ENCODE results near the gene ESRRA. TPM values are rescaled to one million over a fixed set of nuclear protein-coding genes. Genes with fewer than 3 reads are reported as not detected.

ESRRA gene
- total and polyA plus RNA-seq, 9 of the 15 experiments (the other 6 are each of a cell fraction or from before 2014, with no cell fraction given), result 0.27 to 89.7 (median 23.7) TPM

- TF ChIP-seq SFPQ (IDR thresholded peaks at IDR 0.05; ENCODE audit: low read depth, low read length) (no peak), ZNF830 (CRISPR knock-in tag; IDR thresholded peaks at IDR 0.05) (0 out of 2 replicates have a peak, but pooled peaks have one; percentile 10), DIDO1 (tag; IDR thresholded peaks at IDR 0.05; ENCODE audit: low read depth) (0 out of 2 replicates have a peak, but pooled peaks have one; percentile 40), ZNF511 (CRISPR knock-in tag; IDR thresholded peaks at IDR 0.05) (peak; percentile 55; the same call in 1 of the 2 replicates), SMAD1 (IDR thresholded peaks at IDR 0.05; ENCODE audit: low read depth, low read length, partially characterized antibody) (peak; percentile 11), CREM (IDR thresholded peaks at IDR 0.05; ENCODE audit: low read depth) (peak; percentile 93), KDM5B (IDR thresholded peaks at IDR 0.05; ENCODE audit: insufficient replicate concordance, low read depth, low read length) (peak; percentile 56), POLR2AphosphoS5 (IDR thresholded peaks at IDR 0.05; ENCODE audit: control insufficient read depth, insufficient read depth, low read depth, low read length) (peak; percentile 52; the same call in 1 of the 2 replicates), ZBTB7A (IDR thresholded peaks at IDR 0.05; ENCODE audit: borderline replicate concordance, control insufficient read depth, low read depth, low read length) (peak; percentile 65; the same call in 1 of the 2 replicates), RBBP5 (IDR thresholded peaks at IDR 0.05; ENCODE audit: borderline replicate concordance, insufficient read depth, low read length, poor library complexity, severe bottlenecking) (peak; percentile 32), GATA2 (CRISPR knock-in tag; IDR thresholded peaks at IDR 0.05) (no peak)
- TF ChIP-seq, protein P1, sequence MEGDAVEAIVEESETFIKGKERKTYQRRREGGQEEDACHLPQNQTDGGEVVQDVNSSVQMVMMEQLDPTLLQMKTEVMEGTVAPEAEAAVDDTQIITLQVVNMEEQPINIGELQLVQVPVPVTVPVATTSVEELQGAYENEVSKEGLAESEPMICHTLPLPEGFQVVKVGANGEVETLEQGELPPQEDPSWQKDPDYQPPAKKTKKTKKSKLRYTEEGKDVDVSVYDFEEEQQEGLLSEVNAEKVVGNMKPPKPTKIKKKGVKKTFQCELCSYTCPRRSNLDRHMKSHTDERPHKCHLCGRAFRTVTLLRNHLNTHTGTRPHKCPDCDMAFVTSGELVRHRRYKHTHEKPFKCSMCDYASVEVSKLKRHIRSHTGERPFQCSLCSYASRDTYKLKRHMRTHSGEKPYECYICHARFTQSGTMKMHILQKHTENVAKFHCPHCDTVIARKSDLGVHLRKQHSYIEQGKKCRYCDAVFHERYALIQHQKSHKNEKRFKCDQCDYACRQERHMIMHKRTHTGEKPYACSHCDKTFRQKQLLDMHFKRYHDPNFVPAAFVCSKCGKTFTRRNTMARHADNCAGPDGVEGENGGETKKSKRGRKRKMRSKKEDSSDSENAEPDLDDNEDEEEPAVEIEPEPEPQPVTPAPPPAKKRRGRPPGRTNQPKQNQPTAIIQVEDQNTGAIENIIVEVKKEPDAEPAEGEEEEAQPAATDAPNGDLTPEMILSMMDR (IDR thresholded peaks at IDR 0.05 in 2 of 3, conservative IDR thresholded peaks at IDR 0.05 in 1 of 3; ENCODE audit: insufficient read depth in 2 of 3, low read depth in 1 of 3, low read length in 3 of 3), result 0 out of 6 replicates have a peak, but pooled peaks of 1 of the 3 experiments have one; percentile 0
- TF ChIP-seq, protein P2, sequence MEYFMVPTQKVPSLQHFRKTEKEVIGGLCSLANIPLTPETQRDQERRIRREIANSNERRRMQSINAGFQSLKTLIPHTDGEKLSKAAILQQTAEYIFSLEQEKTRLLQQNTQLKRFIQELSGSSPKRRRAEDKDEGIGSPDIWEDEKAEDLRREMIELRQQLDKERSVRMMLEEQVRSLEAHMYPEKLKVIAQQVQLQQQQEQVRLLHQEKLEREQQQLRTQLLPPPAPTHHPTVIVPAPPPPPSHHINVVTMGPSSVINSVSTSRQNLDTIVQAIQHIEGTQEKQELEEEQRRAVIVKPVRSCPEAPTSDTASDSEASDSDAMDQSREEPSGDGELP (CRISPR knock-in tag; IDR thresholded peaks at IDR 0.05; ENCODE audit: borderline replicate concordance), result peak; percentile 35; the same call in 1 of the 2 replicates
- TF ChIP-seq, protein P3, sequence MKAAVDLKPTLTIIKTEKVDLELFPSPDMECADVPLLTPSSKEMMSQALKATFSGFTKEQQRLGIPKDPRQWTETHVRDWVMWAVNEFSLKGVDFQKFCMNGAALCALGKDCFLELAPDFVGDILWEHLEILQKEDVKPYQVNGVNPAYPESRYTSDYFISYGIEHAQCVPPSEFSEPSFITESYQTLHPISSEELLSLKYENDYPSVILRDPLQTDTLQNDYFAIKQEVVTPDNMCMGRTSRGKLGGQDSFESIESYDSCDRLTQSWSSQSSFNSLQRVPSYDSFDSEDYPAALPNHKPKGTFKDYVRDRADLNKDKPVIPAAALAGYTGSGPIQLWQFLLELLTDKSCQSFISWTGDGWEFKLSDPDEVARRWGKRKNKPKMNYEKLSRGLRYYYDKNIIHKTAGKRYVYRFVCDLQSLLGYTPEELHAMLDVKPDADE (conservative IDR thresholded peaks at IDR 0.05; ENCODE audit: control insufficient read depth, low read depth, low read length), result peak; percentile 43; the same call in 1 of the 2 replicates
- TF ChIP-seq, protein P4, sequence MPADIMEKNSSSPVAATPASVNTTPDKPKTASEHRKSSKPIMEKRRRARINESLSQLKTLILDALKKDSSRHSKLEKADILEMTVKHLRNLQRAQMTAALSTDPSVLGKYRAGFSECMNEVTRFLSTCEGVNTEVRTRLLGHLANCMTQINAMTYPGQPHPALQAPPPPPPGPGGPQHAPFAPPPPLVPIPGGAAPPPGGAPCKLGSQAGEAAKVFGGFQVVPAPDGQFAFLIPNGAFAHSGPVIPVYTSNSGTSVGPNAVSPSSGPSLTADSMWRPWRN (IDR thresholded peaks at IDR 0.05; ENCODE audit: low read depth), result peak; percentile 71
- TF ChIP-seq, protein P5, sequence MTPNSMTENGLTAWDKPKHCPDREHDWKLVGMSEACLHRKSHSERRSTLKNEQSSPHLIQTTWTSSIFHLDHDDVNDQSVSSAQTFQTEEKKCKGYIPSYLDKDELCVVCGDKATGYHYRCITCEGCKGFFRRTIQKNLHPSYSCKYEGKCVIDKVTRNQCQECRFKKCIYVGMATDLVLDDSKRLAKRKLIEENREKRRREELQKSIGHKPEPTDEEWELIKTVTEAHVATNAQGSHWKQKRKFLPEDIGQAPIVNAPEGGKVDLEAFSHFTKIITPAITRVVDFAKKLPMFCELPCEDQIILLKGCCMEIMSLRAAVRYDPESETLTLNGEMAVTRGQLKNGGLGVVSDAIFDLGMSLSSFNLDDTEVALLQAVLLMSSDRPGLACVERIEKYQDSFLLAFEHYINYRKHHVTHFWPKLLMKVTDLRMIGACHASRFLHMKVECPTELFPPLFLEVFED (CRISPR knock-in tag; conservative IDR thresholded peaks at IDR 0.05), result no peak; the same call in 1 of the 2 replicates
Measured at GRCh38 chr11:64317325-64317960, 12.1 kb downstream of the ESRRA start, which contains the start of gene TRMT112 (continued).
